Central memory CD8-positive, alpha-beta T cell (primary cell): Measurements from ENCODE around the gene PIK3C2B.

Experiments
- ATAC-seq: fragments of 150-1000 bp; cut with Tn5 transposase; replicated peaks from 2 replicates; pipeline ENCODE4 v1.10.0; 2022; ENCODE audit warnings: mild to moderate bottlenecking, moderate FRiP score, moderate number of reproducible peaks; ENCODE audit not compliant: poor library complexity, severe bottlenecking; ENCODE audit errors: extremely low read depth
- DNase-seq, 2 donors: peaks; one replicate each; pipeline ENCODE4 v3.0.0; 2021; ENCODE audit warnings: low spot score in 2 of 2
- H3K27ac Mint-ChIP-seq: one replicate; pipeline ENCODE4 v1.8.0; 2022; ENCODE audit warnings: low read depth, mild to moderate bottlenecking, moderate library complexity, mixed read lengths
- H3K27me3 Mint-ChIP-seq: one replicate; pipeline ENCODE4 v1.8.0; 2022; ENCODE audit warnings: mixed read lengths
- H3K36me3 Mint-ChIP-seq: one replicate; pipeline ENCODE4 v1.8.0; 2022; ENCODE audit warnings: mild to moderate bottlenecking, moderate library complexity, mixed read lengths; ENCODE audit not compliant: insufficient read depth
- H3K4me1 Mint-ChIP-seq: one replicate; pipeline ENCODE4 v1.8.0; 2022; ENCODE audit warnings: mixed read lengths
- H3K4me3 Mint-ChIP-seq: one replicate; pipeline ENCODE4 v1.8.0; 2022; ENCODE audit warnings: mild to moderate bottlenecking, moderate library complexity, mixed read lengths
- H3K9me3 Mint-ChIP-seq: one replicate; pipeline ENCODE4 v1.8.0; 2022; ENCODE audit warnings: mixed read lengths

The PIK3C2B gene

GRCh38 chr1:204468766-204469302 lies 25.8 kb downstream of the PIK3C2B start:
- peaks cover 17% of the 10 kb centered on the region for H3K4me1 Mint-ChIP-seq
- no peak overlapping the region for H3K4me3 Mint-ChIP-seq
- no peaks in the 10 kb centered on the region for H3K9me3 Mint-ChIP-seq
- no peaks in the 10 kb centered on the region for H3K27me3 Mint-ChIP-seq
- no peak for ATAC-seq
- no peak for DNase-seq
- peaks cover 4% of the 10 kb centered on the region for H3K36me3 Mint-ChIP-seq
- no peak overlapping the region for H3K27ac Mint-ChIP-seq

DNA sequence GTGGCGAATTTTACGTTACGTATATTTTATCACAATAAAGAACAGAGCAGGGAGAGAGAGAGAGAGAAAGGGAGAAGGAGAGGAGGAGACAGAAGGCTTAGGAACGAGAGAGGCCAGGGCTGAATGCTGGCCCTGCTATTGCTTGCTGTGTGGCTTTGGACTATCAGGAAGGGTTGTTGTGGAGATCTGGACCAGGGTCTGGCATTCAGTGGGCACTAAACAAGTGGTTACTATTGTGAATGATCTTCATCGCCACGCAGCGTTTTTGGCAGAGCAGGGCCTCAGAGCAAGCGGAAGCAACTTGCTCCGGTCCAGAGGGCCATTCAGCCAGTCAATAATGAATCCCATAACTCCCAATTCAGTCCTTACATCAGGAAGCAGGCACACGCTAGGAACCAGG lies 26.4 kb downstream of the PIK3C2B start:
- H3K27me3 Mint-ChIP-seq, result no peaks in the 10 kb centered on the region
- H3K27ac Mint-ChIP-seq, result no peak overlapping the region
- peaks cover 15% of the 10 kb centered on the region for H3K4me1 Mint-ChIP-seq
- no peak overlapping the region for H3K4me3 Mint-ChIP-seq
- H3K36me3 Mint-ChIP-seq, result peaks cover 5% of the 10 kb centered on the region
- H3K9me3 Mint-ChIP-seq, result no peaks in the 10 kb centered on the region
- DNase-seq, result no peak
- no peak for ATAC-seq

DNA sequence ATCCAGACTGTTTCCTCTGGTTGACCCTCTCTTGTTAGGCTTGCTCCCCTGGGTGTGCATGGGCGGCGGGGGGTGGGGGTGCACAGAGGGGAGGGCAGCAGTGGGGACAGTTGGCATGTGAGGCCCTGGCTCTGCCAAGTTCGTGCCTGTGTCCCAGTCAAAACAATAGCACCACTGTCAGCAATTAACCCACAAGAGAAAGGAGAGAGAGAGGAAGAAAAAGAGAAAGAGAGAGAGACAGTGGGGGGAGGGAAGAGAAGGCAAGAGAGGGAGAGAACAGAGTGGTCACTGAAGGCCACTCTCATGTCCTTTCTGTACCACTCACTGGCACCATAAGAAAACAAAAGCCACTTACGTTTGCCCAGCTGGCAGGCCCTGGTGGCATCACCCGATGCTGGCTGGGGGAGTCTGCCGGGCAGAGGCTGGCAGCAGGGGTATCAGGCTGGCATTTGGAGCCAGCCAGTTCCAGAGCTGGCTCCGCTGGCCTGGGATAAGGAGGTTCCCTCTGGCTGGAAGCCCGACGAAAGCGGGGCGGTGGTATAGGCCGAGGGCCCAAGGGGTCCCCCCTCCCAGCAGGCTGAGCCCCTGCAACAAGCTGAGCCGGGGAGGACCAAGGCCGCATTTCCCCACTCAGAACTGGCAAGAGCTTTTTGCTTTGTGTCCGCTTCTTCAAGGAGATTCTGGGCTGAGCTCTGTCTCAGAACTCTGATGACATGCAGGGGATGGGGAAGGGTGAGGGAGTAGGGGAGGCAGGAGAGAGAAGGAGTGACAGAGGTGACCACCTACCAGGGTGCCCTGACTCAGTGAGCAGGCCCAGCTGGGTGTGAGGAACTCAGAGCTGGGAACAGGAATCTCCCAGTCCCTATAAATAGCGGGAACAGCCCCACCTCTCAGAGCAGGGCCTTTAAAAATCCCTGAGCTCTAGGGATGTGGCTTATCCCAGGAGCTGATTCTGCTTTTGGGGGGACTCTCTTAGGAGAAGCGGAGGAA lies 27.9 kb downstream of the PIK3C2B start:
- Mint-ChIP-seq H3K4me3 (no peak overlapping the region), H3K27ac (peak overlapping the region; percentile 6), H3K27me3 (no peaks in the 10 kb centered on the region), H3K9me3 (no peaks in the 10 kb centered on the region), H3K4me1 (peaks cover 26% of the 10 kb centered on the region), H3K36me3 (peaks cover 5% of the 10 kb centered on the region)
- ATAC-seq (no peak), DNase-seq (no peak)

- H3K4me1 Mint-ChIP-seq, result peaks cover 35% of the 10 kb centered on the region
- DNase-seq (no peak), ATAC-seq (no peak)
- H3K9me3 Mint-ChIP-seq, result no peaks in the 10 kb centered on the region
- peaks cover 5% of the 10 kb centered on the region for H3K36me3 Mint-ChIP-seq
- peak overlapping the region; percentile 6 for H3K27ac Mint-ChIP-seq
- H3K4me3 Mint-ChIP-seq, result no peak overlapping the region
- no peaks in the 10 kb centered on the region for H3K27me3 Mint-ChIP-seq
Observed at GRCh38 chr1:204465546-204466415, 28.8 kb downstream of the PIK3C2B start.

- Mint-ChIP-seq H3K27ac (no peak overlapping the region), H3K4me3 (no peak overlapping the region), H3K4me1 (peaks cover 37% of the 10 kb centered on the region), H3K36me3 (peaks cover 9% of the 10 kb centered on the region), H3K9me3 (no peaks in the 10 kb centered on the region), H3K27me3 (no peaks in the 10 kb centered on the region)
- ATAC-seq (no peak), DNase-seq (no peak)
Observed at GRCh38 chr1:204464701-204465100, 29.9 kb downstream of the PIK3C2B start.

DNA sequence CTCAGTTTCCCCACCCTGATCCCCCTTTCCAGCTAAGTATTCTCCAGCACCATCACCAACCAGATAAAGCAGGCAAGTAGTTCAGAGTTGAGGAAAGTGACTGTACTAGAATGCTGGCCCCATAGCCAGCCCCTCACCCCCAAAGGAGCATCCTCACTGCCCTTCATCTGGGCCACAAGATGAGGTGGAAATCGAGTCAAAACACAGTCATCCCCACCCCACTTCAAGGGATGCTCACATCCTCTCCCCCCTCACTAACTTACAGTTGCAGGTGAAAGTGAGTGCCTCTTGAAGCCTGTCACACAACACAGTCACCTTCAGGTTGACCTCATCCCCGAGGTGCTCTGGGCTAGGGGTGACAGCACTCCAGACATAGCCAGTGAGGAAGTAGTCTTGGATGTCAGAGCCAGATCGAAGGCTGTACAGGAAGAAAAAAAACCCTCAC lies 30.4 kb downstream of the PIK3C2B start:
- no peaks in the 10 kb centered on the region for H3K27me3 Mint-ChIP-seq
- no peaks in the 10 kb centered on the region for H3K9me3 Mint-ChIP-seq
- no peak for DNase-seq
- no peak overlapping the region for H3K4me3 Mint-ChIP-seq
- peaks cover 37% of the 10 kb centered on the region for H3K4me1 Mint-ChIP-seq
- H3K27ac Mint-ChIP-seq, result no peak overlapping the region
- H3K36me3 Mint-ChIP-seq, result peaks cover 9% of the 10 kb centered on the region
- no peak for ATAC-seq

DNA sequence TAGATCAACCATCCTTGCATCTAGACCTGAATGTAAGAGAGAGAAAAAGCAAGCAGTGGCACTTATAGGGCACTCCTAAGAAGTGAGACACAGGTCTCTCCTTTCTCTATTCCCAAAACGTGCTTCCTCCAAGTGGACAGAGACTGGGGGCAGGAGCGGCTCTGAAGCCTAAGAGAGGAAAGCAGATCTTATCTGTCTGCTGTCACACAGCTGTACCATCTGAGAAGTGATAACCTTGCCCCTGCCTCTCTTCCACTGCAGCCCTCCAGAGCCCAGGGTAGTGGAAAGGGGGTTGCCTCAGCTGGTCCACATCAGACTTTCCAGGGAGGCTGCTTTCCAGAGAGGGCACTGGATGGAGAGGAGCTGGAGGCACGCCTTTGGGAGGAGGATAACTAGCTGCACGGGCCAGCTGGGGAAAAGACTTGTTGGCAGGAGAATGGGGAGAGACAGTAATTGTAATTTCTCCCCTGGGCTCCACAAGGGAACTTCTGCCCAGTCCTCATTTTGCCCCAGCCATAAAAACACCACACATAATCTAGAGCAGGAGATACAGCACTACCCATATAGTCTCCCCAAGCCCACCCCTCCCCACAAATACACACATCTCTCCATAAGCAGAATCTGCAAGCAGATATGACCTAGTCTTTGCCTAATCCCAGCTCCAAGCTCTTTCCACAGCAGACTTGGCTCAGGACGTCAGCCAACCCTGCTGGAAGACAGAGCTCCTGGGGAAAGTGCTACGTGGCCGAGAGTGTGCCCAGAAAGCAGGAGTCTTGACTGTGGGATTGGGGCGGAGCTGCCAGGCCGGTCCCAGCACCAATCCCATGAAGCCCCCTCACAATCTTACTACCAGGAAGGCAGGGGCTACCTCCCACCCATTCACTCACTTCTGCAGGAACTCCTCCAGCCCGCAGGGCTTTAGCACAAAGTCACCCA lies 31.2 kb downstream of the PIK3C2B start:
- no peak for ATAC-seq
- Mint-ChIP-seq H3K27me3 (no peaks in the 10 kb centered on the region), H3K27ac (peak overlapping the region; percentile 90), H3K9me3 (no peaks in the 10 kb centered on the region), H3K36me3 (peaks cover 9% of the 10 kb centered on the region), H3K4me1 (peaks cover 37% of the 10 kb centered on the region), H3K4me3 (no peak overlapping the region)
- no peak for DNase-seq

DNA sequence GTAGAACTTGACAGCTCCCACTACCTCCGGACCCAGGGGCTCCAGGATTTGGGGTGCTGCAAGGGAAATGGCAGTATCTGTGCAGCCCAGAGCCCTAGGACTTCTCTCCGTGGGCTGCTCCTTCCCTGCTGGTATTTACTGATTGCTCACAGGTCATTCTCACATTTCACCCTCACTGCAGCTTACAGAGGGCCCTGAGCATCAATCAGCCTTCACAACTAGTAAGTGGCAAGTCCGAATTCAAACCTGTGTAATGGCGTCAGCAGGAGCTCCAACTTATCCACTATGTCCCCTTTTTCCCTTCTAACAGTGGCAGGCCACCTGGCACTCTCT lies 32.4 kb downstream of the PIK3C2B start:
- Mint-ChIP-seq H3K9me3 (no peaks in the 10 kb centered on the region), H3K27me3 (no peaks in the 10 kb centered on the region), H3K4me3 (peak overlapping the region; percentile 20), H3K4me1 (peaks cover 37% of the 10 kb centered on the region), H3K27ac (peak overlapping the region; percentile 90), H3K36me3 (peaks cover 5% of the 10 kb centered on the region)
- DNase-seq (no peak), ATAC-seq (no peak)

GRCh38 chr1:204461331-204462228 lies 33.0 kb downstream of the PIK3C2B start:
- Mint-ChIP-seq H3K27me3 (no peaks in the 10 kb centered on the region), H3K36me3 (peaks cover 5% of the 10 kb centered on the region), H3K4me3 (peak overlapping the region; percentile 20), H3K27ac (peak overlapping the region; percentile 90), H3K4me1 (peaks cover 37% of the 10 kb centered on the region), H3K9me3 (no peaks in the 10 kb centered on the region)
- ATAC-seq, result peak; percentile 46
- no peak for DNase-seq

DNA sequence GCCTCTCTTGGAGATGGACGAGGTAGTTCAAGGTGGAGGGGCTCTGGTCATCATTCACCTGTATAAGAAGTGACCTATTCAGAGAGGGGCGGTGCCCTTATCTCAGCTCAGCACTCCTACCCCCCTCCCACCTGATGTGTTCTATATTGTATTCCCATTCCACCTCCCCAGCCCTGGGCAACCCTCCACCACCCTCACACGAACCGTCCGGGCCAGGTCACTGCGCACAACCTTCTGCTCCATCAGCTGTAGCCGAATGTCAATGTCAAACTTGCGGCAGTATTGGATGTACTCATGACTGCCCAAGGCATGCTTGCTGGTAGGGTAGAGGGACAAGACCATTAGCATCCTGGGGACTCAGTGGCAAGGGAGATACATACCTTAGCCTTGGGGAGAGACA lies 34.3 kb downstream of the PIK3C2B start:
- H3K27ac Mint-ChIP-seq, result no peak overlapping the region
- peaks cover 36% of the 10 kb centered on the region for H3K4me1 Mint-ChIP-seq
- H3K36me3 Mint-ChIP-seq, result peaks cover 5% of the 10 kb centered on the region
- no peak for DNase-seq
- H3K9me3 Mint-ChIP-seq, result no peaks in the 10 kb centered on the region
- ATAC-seq, result no peak
- H3K4me3 Mint-ChIP-seq, result no peak overlapping the region
- no peaks in the 10 kb centered on the region for H3K27me3 Mint-ChIP-seq

- H3K9me3 Mint-ChIP-seq, result no peaks in the 10 kb centered on the region
- H3K27me3 Mint-ChIP-seq, result no peaks in the 10 kb centered on the region
- H3K36me3 Mint-ChIP-seq, result peaks cover 5% of the 10 kb centered on the region
Observed at GRCh38 chr1:204459706-204460105, 34.9 kb downstream of the PIK3C2B start.

More at GRCh38 chr1:204459706-204460105, 34.9 kb downstream of the PIK3C2B start:
- H3K27ac Mint-ChIP-seq, result no peak overlapping the region
- DNase-seq (no peak), ATAC-seq (no peak)
- peaks cover 32% of the 10 kb centered on the region for H3K4me1 Mint-ChIP-seq
- no peak overlapping the region for H3K4me3 Mint-ChIP-seq
